Naive thymus-derived CD4-positive, alpha-beta T cell (primary cell): ENCODE results near the gene CDH4. TPM values are rescaled to one million over a fixed set of nuclear protein-coding genes. Genes with fewer than 3 reads are reported as not detected.
A peak's percentile ranks its signal among the peaks of the same experiment; 100 is the strongest.

Source experiments
- ATAC-seq: fragments of 150-1000 bp; cut with Tn5 transposase; 2 replicates; pipeline ENCODE4 v1.10.0; 2021; ENCODE audit warnings: mild to moderate bottlenecking, moderate library complexity
- CTCF ChIA-PET: fragments of 350-600 bp; sonication (Branson Sonifier 250); formaldehyde crosslinking; loops from one replicate; lab custom pipeline; 2021; ENCODE audit warnings: antibody characterized with exemption; lab: Charles Lee
- POLR2A ChIA-PET: fragments of 350-600 bp; sonication (Branson Sonifier 250); formaldehyde crosslinking; loops from one replicate; lab custom pipeline; 2021; ENCODE audit warnings: antibody characterized with exemption, inconsistent platforms; lab: Charles Lee
- DNase-seq, 9 donors: peaks; one replicate each; pipeline versions ENCODE4 v3.0.0 to v3.0.0-alpha.2; 2020 to 2022; ENCODE audit warnings: mixed read lengths in 1 of 9
- H3K27ac ChIP-seq: one replicate; pipeline ENCODE4 v1.7.0; 2013; ENCODE audit warnings: mild to moderate bottlenecking, low read depth, low read length, moderate library complexity
- H3K27me3 ChIP-seq, 2 donors: one replicate each; pipeline ENCODE4 v1.7.0; 2013; ENCODE audit warnings: low read length in 2 of 2, mild to moderate bottlenecking in 2 of 2, moderate library complexity in 2 of 2; ENCODE audit not compliant: control insufficient read depth in 2 of 2, insufficient read depth in 2 of 2
- H3K36me3 ChIP-seq, 3 experiments: 1 replicate in 2 of 3; 2 replicates in 1 of 3; pipeline ENCODE4 v1.7.0; 2013; ENCODE audit warnings: low read length in 3 of 3, mild to moderate bottlenecking in 3 of 3, moderate library complexity in 1 of 3; ENCODE audit not compliant: insufficient read depth in 3 of 3, control insufficient read depth in 2 of 3
- H3K4me1 ChIP-seq, 2 donors: one replicate each; pipeline ENCODE4 v1.7.0; 2013; ENCODE audit warnings: low read length in 2 of 2, mild to moderate bottlenecking in 2 of 2, moderate library complexity in 1 of 2; ENCODE audit not compliant: control insufficient read depth in 2 of 2, insufficient read depth in 2 of 2
- H3K4me3 ChIP-seq: 2 replicates; pipeline ENCODE4 v1.7.0; 2013; ENCODE audit warnings: mild to moderate bottlenecking, low read length
- H3K9me3 ChIP-seq, 3 experiments: 1 replicate in 2 of 3; 2 replicates in 1 of 3; pipeline ENCODE4 v1.7.0; 2013; ENCODE audit warnings: low read length in 3 of 3; ENCODE audit not compliant: control insufficient read depth in 2 of 3
- H3K27ac Mint-ChIP-seq, 9 donors: one replicate each; pipeline ENCODE4 v1.8.0; 2020 to 2022; ENCODE audit warnings: mixed read lengths in 9 of 9, mild to moderate bottlenecking in 8 of 9, moderate library complexity in 5 of 9, inconsistent platforms in 2 of 9
- H3K27me3 Mint-ChIP-seq, 5 donors: one replicate each; pipeline ENCODE4 v1.8.0; 2021 to 2022; ENCODE audit warnings: mixed read lengths in 5 of 5, mild to moderate bottlenecking in 1 of 5
- H3K36me3 Mint-ChIP-seq, 5 donors: one replicate each; pipeline ENCODE4 v1.8.0; 2020 to 2022; ENCODE audit warnings: mixed read lengths in 5 of 5, mild to moderate bottlenecking in 3 of 5, inconsistent platforms in 1 of 5
- H3K4me1 Mint-ChIP-seq, 7 donors: one replicate each; pipeline ENCODE4 v1.8.0; 2020 to 2022; ENCODE audit warnings: mixed read lengths in 7 of 7, mild to moderate bottlenecking in 3 of 7, inconsistent platforms in 1 of 7
- H3K4me3 Mint-ChIP-seq, 10 donors: one replicate each; pipeline ENCODE4 v1.8.0; 2020 to 2022; ENCODE audit warnings: mild to moderate bottlenecking in 10 of 10, mixed read lengths in 10 of 10, moderate library complexity in 6 of 10, inconsistent platforms in 2 of 10
- H3K9me3 Mint-ChIP-seq, 11 donors: one replicate each; pipeline ENCODE4 v1.8.0; 2020 to 2022; ENCODE audit warnings: mixed read lengths in 11 of 11, mild to moderate bottlenecking in 4 of 11, inconsistent platforms in 1 of 11, moderate library complexity in 1 of 11
- intact Hi-C, 2 donors: fragments of 100-400 bp; cut with micrococcal nuclease; formaldehyde crosslinking; loops; one replicate each; pipeline ENCODE4 v1.15.1; 2023
- polyA plus RNA-seq, 2 donors: library from polyadenylated mRNA; unstranded; fragments of 300-500 nt; fragmentation: Illumina TruSeq; gene quantifications; one replicate each; pipeline ENCODE4 v1.2.3, GENCODE V29; 2021
- total RNA-seq, 6 experiments: library from RNA in 5 of 6; stranded (reverse) in 5 of 6; gene quantifications; 1 replicate in 5 of 6; 2 replicates in 1 of 6; pipeline ENCODE4 v1.2.3 and lab custom pipeline; 2021 to 2026

CDH4 gene
- total and polyA plus RNA-seq, 7 experiments from 2014 or later = 0.05 to 0.43 (median 0.14) TPM; not detected in 1

DNA sequence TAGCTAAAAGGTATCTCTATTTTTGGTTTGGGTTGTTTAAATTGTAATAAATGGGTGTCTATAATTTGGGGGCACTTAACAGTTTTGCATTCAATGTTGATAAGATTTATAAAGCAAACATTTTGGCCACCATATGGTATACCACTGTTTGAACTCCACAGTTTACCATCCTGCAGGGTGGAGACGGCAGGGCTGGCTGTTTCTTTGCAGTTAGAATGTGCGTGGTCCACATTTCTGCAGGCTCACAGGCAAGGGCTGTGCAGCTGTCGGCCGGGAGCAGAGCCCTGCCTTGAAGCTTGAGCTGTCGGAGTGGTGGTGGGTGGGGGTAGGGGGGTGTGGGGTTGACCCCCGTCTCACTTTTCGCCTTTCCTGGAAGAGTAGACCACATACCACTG lies 135.9 kb downstream of the CDH4 start:
- ChIA-PET CTCF (no interaction called here), POLR2A (no interaction called here)
- Mint-ChIP-seq H3K4me1 (peaks cover 0 to 8% (median 0%) of the 10 kb centered on the region in 7 donors), H3K36me3 (peaks cover 0 to 5% (median 0%) of the 10 kb centered on the region in 5 donors), H3K9me3 (peaks cover 0 to 15% (median 6%) of the 10 kb centered on the region in 11 donors), H3K27ac (no peak overlapping the region), H3K27me3 (peaks cover 0 to 39% (median 12%) of the 10 kb centered on the region in 5 donors), H3K4me3 (no peak overlapping the region)
- Histone ChIP-seq H3K4me1 (no peaks in the 10 kb centered on the region), H3K36me3 (no peaks in the 10 kb centered on the region), H3K9me3 (no peaks in the 10 kb centered on the region), H3K27ac (no peak overlapping the region), H3K27me3 (no peaks in the 10 kb centered on the region), H3K4me3 (no peak overlapping the region)
- ATAC-seq = no peak
- intact Hi-C loops = no loop called here
- no peak for DNase-seq

DNA sequence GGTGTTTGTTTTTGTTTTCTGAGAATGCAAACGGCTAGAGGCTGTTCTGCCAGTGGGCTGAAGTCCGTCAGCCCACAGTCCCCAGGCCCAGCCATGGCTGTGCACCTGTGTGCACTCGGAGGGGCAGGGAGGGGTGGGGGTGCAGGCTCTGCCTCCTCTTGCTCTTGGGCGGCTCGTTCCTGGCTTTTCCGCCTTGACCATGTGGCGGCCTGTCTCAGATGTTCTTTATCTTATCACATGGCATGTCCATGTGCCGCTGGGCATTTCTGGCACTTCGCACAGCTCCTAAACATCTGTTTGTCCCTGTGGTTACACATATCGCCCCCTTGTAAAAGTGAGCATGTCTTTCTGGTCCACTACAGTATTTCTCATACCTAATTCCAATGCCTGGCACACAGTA lies 137.0 kb downstream of the CDH4 start:
- no peak for ATAC-seq
- H3K4me3 Mint-ChIP-seq = no peak overlapping the region
- ChIA-PET CTCF (no interaction called here), POLR2A (no interaction called here)
- H3K9me3 Mint-ChIP-seq = peaks cover 0 to 15% (median 6%) of the 10 kb centered on the region in 11 donors
- no peak overlapping the region for H3K27ac Mint-ChIP-seq
- H3K36me3 ChIP-seq = no peaks in the 10 kb centered on the region
- no peak overlapping the region for H3K4me3 ChIP-seq
- H3K27me3 Mint-ChIP-seq = peaks cover 0 to 39% (median 12%) of the 10 kb centered on the region in 5 donors
- H3K4me1 ChIP-seq = no peaks in the 10 kb centered on the region
- H3K4me1 Mint-ChIP-seq = peaks cover 0 to 8% (median 0%) of the 10 kb centered on the region in 7 donors
- no peaks in the 10 kb centered on the region for H3K9me3 ChIP-seq
- intact Hi-C loops = no loop called here
- no peak overlapping the region for H3K27ac ChIP-seq
- H3K27me3 ChIP-seq = no peaks in the 10 kb centered on the region
- no peak for DNase-seq
- H3K36me3 Mint-ChIP-seq = peaks cover 0 to 5% (median 0%) of the 10 kb centered on the region in 5 donors

DNA sequence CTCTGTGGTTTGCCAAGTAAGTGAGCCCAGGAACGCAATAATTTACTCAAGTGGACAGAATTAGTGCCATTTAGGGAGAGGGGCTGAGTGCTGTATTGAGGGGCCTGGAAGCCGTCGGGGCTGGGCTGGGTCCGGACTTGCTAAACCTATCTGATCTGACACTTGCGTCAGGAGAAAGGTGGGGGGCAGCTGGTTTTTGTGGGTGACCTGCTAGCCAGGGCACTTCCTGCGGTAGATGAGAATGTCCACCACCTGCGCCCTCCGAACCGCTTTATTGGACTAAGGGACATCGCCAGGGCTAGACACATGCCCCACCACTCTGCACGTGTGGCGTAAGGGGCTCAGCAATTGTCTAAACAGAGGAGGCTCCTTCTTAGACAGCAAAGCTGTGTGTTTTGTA lies 139.1 kb downstream of the CDH4 start:
- Histone ChIP-seq H3K4me3 (no peak overlapping the region), H3K9me3 (no peaks in the 10 kb centered on the region), H3K27me3 (no peaks in the 10 kb centered on the region), H3K4me1 (no peaks in the 10 kb centered on the region), H3K27ac (no peak overlapping the region), H3K36me3 (no peaks in the 10 kb centered on the region)
- no peak for ATAC-seq
- Mint-ChIP-seq H3K9me3 (peaks cover 0 to 15% (median 5%) of the 10 kb centered on the region in 11 donors), H3K36me3 (peaks cover 0 to 5% (median 0%) of the 10 kb centered on the region in 5 donors), H3K27ac (no peak overlapping the region), H3K27me3 (peaks cover 0 to 34% (median 11%) of the 10 kb centered on the region in 5 donors), H3K4me1 (peaks cover 0 to 8% (median 0%) of the 10 kb centered on the region in 7 donors), H3K4me3 (no peak overlapping the region)
- intact Hi-C loops = no loop called here
- ChIA-PET CTCF (no interaction called here), POLR2A (no interaction called here)
- no peak for DNase-seq

DNA sequence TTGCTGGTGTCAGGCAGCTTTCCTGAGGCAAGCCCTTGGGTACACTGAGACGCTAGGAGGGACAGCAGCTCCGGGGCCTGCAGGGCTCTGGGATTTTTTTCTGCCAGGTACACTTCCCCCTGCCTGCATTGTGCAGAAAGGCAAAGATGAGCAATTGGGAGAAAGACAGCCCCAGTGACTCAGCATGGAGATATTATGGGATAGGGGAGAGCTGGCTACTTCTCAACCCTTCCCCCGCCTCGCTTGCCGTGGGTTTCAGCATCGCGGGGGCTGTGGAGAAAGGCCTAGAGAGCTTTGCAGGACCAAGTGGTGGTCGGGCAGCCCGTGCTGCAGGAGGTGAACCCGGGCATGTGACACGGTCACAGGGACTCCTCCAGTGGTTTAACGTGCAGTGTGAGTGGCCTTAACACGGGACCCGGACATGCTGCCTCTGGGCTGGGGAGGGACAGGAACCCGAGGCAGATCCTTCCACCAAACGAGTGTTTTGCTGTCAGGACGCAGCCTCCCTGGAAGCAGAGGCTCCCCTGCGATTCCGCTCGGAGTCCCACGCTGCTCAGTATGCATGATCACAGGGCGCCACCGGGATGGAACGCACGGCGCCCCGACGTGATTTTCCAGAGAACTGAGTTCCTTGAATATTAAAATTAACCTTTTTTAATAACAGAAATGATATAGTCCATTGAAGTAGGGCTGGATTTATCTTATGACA lies 139.9 kb downstream of the CDH4 start:
- Mint-ChIP-seq H3K9me3 (peaks cover 0 to 15% (median 4%) of the 10 kb centered on the region in 11 donors), H3K27ac (no peak overlapping the region), H3K27me3 (peaks cover 0 to 28% (median 10%) of the 10 kb centered on the region in 5 donors), H3K4me3 (no peak overlapping the region), H3K4me1 (peaks cover 0 to 8% (median 0%) of the 10 kb centered on the region in 7 donors), H3K36me3 (peaks cover 0 to 5% (median 0%) of the 10 kb centered on the region in 5 donors)
- intact Hi-C loops = no loop called here
- ChIA-PET CTCF (no interaction called here), POLR2A (no interaction called here)
- no peaks in the 10 kb centered on the region for H3K27me3 ChIP-seq
- ATAC-seq = no peak
- no peaks in the 10 kb centered on the region for H3K36me3 ChIP-seq
- H3K4me1 ChIP-seq = no peaks in the 10 kb centered on the region
- no peak overlapping the region for H3K27ac ChIP-seq
- H3K9me3 ChIP-seq = no peaks in the 10 kb centered on the region
- DNase-seq = no peak
- no peak overlapping the region for H3K4me3 ChIP-seq

DNA sequence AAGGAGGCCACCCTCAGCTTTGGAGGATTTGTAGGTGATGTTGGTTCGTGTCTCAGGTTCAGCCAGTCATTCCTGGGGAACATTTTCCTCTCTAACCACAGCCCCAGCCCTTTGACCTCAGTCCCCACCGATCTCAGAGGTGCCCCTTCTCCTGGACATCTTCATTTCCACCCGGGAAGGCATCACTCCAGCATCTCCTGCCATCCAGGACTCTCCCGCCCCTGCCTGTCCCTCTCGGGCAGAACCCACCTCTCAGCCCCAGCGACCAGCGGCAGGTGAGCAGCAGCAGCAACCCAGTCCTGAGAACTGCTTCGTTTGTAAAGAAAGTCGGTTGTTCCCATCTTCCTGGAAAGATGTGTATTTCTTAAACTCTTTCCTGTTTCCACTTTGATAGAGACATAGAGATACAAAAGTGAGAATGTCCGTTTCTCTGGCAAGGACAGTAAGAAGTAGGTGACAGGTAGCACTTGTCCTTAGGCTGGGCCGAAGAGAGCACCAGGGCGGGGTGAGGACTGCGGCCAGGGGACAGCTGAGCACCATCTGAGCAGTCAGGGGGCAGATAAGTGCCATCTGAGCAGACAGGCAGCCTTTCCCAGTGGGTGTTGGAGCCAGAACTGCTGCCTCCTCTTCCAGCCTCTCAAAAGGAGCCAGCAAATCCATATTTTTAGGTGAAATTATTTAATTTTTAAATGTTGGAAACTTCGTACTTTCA lies 142.2 kb downstream of the CDH4 start:
- H3K36me3 Mint-ChIP-seq = no peaks in the 10 kb centered on the region
- no peaks in the 10 kb centered on the region for H3K4me1 Mint-ChIP-seq
- ATAC-seq (no peak), DNase-seq (no peak)
- H3K27me3 Mint-ChIP-seq = peaks cover 0 to 7% (median 0%) of the 10 kb centered on the region in 5 donors
- H3K27ac Mint-ChIP-seq = no peak overlapping the region
- Histone ChIP-seq H3K27ac (no peak overlapping the region), H3K4me3 (no peak overlapping the region), H3K27me3 (no peaks in the 10 kb centered on the region), H3K9me3 (no peaks in the 10 kb centered on the region), H3K36me3 (no peaks in the 10 kb centered on the region), H3K4me1 (no peaks in the 10 kb centered on the region)
- CTCF ChIA-PET = no interaction called here
- peaks cover 0 to 8% (median 2%) of the 10 kb centered on the region in 11 donors for H3K9me3 Mint-ChIP-seq
- H3K4me3 Mint-ChIP-seq = no peak overlapping the region
- POLR2A ChIA-PET = no interaction called here
- intact Hi-C loops = no loop called here

DNA sequence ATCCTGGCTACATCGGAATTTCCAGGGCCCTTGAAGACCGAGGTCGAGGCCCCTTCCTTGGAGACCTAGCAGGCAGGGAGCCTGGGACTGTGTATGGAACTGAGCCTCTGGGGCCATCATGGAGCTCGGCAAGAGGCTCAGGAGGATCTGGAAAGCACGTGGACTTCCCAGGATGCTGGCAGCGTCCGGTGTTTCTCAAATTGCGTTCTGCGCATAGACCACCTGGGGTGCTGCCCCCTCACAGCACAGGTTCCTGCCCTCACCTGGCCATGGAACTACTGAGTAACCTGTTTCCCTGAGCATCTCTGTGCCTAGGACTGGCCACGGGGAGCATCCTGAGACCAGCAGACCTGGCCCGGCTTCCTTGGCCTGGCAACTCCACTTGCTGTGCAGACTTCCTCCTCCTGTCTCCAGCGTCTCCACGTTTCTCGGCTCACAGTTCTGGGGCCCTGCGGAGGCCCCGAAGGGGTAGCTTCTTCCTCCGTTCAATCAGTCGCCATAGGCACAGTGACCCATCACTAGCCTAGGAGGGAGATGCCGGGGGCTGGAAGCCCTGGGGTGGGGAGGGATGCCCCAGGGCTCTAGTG lies 144.3 kb downstream of the CDH4 start:
- H3K4me3 ChIP-seq = no peak overlapping the region
- H3K4me1 ChIP-seq = no peaks in the 10 kb centered on the region
- Mint-ChIP-seq H3K27ac (peak overlapping the region in 1 of 9 donors; percentile 41), H3K4me1 (no peaks in the 10 kb centered on the region), H3K4me3 (no peak overlapping the region), H3K27me3 (peaks cover 0 to 11% (median 0%) of the 10 kb centered on the region in 5 donors), H3K9me3 (peaks cover 0 to 7% (median 0%) of the 10 kb centered on the region in 11 donors), H3K36me3 (no peaks in the 10 kb centered on the region)
- ChIA-PET CTCF (no interaction called here), POLR2A (no interaction called here)
- intact Hi-C loops = no loop called here
- H3K27ac ChIP-seq = no peak overlapping the region
- no peaks in the 10 kb centered on the region for H3K9me3 ChIP-seq
- DNase-seq (no peak), ATAC-seq (no peak)
- no peaks in the 10 kb centered on the region for H3K27me3 ChIP-seq
- no peaks in the 10 kb centered on the region for H3K36me3 ChIP-seq
